Kidney (tissue), 14 donors: ENCODE measurements around the gene NPDC1. TPM values are rescaled to one million over a fixed set of nuclear protein-coding genes. Genes with fewer than 3 reads are reported as not detected.

Experiments
- DNase-seq, 5 donors: peaks; one replicate each; pipeline ENCODE4 v3.0.0-alpha.2; 2013 to 2020
- FAIRE-seq: peaks from 2 replicates; lab custom pipeline; 2012; peaks lifted over from hg19 to GRCh38; lab: Jason Lieb, UNC
- H3K27ac ChIP-seq, 2 donors: one replicate each; pipeline ENCODE4 v1.7.0; 2013; ENCODE audit warnings: low read depth in 2 of 2, low read length in 2 of 2, inconsistent platforms in 1 of 2
- H3K27me3 ChIP-seq: one replicate; pipeline ENCODE4 v1.7.1; 2013; ENCODE audit warnings: low read length, inconsistent platforms; ENCODE audit not compliant: control insufficient read depth, insufficient read depth
- H3K36me3 ChIP-seq, 3 donors: one replicate each; pipeline versions ENCODE4 v1.7.0 to v1.7.1; 2013; ENCODE audit warnings: low read length in 3 of 3, control low read depth in 1 of 3, inconsistent platforms in 1 of 3; ENCODE audit not compliant: insufficient read depth in 3 of 3, control insufficient read depth in 2 of 3
- H3K4me1 ChIP-seq, 3 donors: one replicate each; pipeline versions ENCODE4 v1.7.0 to v1.7.1; 2013; ENCODE audit warnings: low read length in 3 of 3, inconsistent platforms in 1 of 3, low read depth in 1 of 3; ENCODE audit not compliant: control insufficient read depth in 2 of 3, insufficient read depth in 2 of 3
- H3K4me3 ChIP-seq, 3 donors: one replicate each; pipeline versions ENCODE4 v1.7.0 to v1.8.1; 2013; ENCODE audit warnings: low read length in 3 of 3, control low read depth in 1 of 3, inconsistent platforms in 1 of 3
- H3K9ac ChIP-seq, 3 donors: one replicate each; pipeline versions ENCODE4 v1.7.0 to v1.7.1; 2013; ENCODE audit warnings: low read length in 3 of 3, control low read depth in 1 of 3, inconsistent platforms in 1 of 3
- H3K9me3 ChIP-seq, 3 donors: one replicate each; pipeline versions ENCODE4 v1.7.0 to v1.7.1; 2013; ENCODE audit warnings: low read length in 3 of 3, control low read depth in 1 of 3, inconsistent platforms in 1 of 3; ENCODE audit not compliant: control insufficient read depth in 2 of 3, insufficient read depth in 1 of 3
- intact Hi-C: fragments of 100-400 bp; cut with DNase I; formaldehyde crosslinking; loops from one replicate; pipeline ENCODE4 v1.11.1; 2022
- polyA plus RNA-seq: library from polyadenylated mRNA; stranded (reverse); fragments of 350-450 nt; fragmentation: Illumina TruSeq; extraction: RNeasy Lipid Tissue Mini Kit (QIAGEN cat#74804); gene quantifications from one replicate; pipeline ENCODE4 v1.2.3, GENCODE V29; 2014; ENCODE audit warnings: low read depth, low replicate concordance; ENCODE audit not compliant: insufficient read depth
- total RNA-seq: library from RNA; stranded (reverse); fragmentation: NEBNext Ultra II Directional; extraction: Animal tissue kit (Norgen Biotek cat#: 25700); gene quantifications from one replicate; pipeline ENCODE4 v1.2.1, GENCODE V29; 2021
- TF ChIP-seq, protein P1 (sequence below): IDR thresholded peaks from 3 replicates; pipeline ENCODE4 v1.5.1; 2012; ENCODE audit warnings: mild to moderate bottlenecking, moderate library complexity, borderline replicate concordance; ENCODE audit not compliant: insufficient read depth; ENCODE audit errors: extremely low read depth
- donor health status: control.
- donor health status: control.
- donor health status: control.
- donor health status: control.
- donor health status: control.
- donor health status: DM: yes; HTN: yes; CAD: no.
- donor health status: Normal renal cell carcinoma (clear cell type).

The NPDC1 gene
- total and polyA plus RNA-seq, 2 donors from 2014 or later, result 80.2 to 189 TPM

DNA sequence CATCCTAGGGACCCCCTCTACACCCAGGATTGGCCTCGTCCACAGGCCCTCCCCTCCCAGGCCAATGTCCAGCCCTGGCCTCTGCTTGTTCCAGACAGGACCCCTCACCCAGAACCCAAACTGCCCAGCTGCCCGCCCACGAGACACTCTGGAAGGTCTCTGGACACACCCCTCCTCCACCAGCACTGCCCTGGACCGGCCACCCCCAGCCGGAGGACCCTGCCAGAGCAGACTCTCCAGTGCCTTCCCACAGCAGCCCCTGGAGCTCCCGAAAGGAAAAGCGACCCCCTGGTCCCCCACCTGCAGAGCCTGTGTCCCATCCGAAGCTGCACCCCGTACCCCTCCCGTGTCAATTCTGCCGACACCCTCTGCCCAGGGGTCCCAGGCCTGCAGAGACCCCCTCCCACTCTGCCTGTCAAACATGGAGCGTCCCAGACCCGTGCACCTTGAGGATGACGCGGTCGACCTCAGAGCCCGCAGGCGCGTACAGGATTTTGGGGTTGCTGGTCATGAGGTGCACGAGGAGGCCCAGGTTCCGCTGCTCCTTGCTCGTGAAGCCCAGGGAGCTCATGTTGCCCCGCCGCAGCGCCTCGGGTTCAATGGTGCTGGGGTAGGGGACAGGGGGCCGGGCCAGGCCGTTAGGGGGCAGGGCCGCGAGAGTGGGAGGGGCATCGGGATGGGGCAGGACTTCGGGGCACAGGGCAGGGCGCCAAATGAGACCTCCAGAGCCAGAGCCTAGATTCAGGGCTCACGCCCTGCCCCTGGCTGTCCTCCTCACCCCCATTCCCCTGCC lies 25.9 kb downstream of the NPDC1 start:
- TF ChIP-seq, protein P1, sequence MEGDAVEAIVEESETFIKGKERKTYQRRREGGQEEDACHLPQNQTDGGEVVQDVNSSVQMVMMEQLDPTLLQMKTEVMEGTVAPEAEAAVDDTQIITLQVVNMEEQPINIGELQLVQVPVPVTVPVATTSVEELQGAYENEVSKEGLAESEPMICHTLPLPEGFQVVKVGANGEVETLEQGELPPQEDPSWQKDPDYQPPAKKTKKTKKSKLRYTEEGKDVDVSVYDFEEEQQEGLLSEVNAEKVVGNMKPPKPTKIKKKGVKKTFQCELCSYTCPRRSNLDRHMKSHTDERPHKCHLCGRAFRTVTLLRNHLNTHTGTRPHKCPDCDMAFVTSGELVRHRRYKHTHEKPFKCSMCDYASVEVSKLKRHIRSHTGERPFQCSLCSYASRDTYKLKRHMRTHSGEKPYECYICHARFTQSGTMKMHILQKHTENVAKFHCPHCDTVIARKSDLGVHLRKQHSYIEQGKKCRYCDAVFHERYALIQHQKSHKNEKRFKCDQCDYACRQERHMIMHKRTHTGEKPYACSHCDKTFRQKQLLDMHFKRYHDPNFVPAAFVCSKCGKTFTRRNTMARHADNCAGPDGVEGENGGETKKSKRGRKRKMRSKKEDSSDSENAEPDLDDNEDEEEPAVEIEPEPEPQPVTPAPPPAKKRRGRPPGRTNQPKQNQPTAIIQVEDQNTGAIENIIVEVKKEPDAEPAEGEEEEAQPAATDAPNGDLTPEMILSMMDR, result no peak
- no peak for FAIRE-seq
- intact Hi-C loops, result loop anchor here (10.0 kb wide), 1 partner anchor 65 kb away; the partner anchor contains the start of gene LCN12

DNA sequence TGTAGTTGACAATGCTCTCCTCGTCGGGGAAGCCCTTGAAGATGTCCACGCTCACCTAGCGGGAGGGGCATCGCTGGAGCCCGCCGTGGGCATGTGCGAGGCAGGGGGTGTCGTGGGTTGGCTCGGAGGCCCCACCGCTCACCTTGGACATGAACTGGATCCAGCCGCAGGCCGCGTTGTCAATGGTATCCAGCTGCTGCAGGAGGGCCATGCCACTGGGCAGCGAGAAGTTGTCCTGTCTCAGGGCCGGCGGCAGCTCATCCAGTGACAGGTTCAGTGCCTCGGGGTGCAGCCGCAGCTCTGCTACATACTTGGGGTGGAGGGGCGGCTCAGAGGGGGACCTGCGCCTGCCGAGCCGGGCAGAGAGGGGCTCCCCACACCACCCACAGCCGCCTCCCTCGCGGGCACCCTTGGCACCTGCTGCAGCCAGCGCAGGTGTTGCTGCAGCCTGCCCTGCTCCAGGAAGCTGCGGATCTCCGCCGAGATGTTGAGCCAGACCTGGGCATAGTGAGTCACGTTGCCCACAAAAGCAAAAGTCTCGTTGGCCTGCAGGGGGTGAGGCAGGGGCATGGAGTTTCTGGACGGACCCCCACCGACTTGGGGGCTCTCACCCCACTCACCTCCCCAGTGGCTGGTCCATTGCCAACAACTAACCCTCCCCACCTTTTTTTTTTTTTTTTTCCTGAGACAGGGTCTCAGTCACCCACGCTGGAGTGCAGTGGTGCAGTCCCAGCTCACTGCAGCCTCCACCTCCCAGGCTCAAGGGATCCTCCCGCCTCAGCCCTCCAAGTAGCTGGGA lies 27.0 kb downstream of the NPDC1 start:
- TF ChIP-seq, protein P1, result no peak
- FAIRE-seq, result no peak

More for the DNA sequence above, 25.9 kb downstream of the NPDC1 start:
- peaks cover 0 to 2% (median 0%) of the 10 kb centered on the region in 3 donors for H3K4me1 ChIP-seq
- H3K36me3 ChIP-seq, result peaks cover 0 to 8% (median 0%) of the 10 kb centered on the region in 3 donors
- H3K4me3 ChIP-seq, result no peak overlapping the region
- DNase-seq, result no peak
- no peak overlapping the region for H3K9ac ChIP-seq
- no peaks in the 10 kb centered on the region for H3K9me3 ChIP-seq
- H3K27ac ChIP-seq, result no peak overlapping the region
- no peaks in the 10 kb centered on the region for H3K27me3 ChIP-seq

DNA sequence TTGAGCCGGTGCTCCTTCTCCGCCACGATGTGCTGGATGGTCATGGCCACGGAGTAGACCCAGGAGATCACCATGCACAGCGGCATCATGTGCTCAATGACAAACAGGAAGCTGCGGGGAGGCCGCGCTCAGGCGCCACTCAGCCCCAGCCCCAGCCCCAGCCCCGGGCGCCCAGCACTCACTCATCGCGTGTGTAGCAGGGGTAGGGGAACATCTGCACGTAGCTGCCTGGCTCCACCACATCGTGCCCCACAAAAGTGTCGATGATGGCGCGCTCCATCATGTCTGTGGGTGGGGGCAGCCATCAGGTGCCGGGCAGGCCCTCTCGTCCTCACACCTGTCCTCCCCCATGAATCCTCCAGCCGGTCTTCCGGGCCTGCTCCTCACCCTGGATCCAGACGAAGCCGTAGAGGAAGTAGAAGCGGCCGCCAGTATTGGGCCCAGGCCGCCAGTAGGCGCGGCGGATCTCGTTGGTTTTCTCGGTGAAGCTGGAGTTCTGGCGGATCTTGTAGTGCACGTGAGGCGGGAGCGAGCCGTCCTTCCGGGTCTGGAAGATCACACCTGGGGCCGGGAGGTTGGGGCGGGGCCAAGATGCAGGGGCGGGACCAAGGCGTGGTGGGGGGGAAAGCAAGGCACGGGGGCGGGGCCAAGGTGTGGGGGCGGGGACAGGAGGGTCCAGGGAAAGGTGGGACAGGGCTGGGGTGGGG lies 28.0 kb downstream of the NPDC1 start:
- no peaks in the 10 kb centered on the region for H3K27me3 ChIP-seq
- no peak for FAIRE-seq
- intact Hi-C loops, result no loop called here
- TF ChIP-seq, protein P1, result no peak
- H3K4me3 ChIP-seq, result no peak overlapping the region
- peaks cover 0 to 8% (median 0%) of the 10 kb centered on the region in 3 donors for H3K36me3 ChIP-seq
- DNase-seq, result no peak
- no peak overlapping the region for H3K27ac ChIP-seq
- H3K4me1 ChIP-seq, result no peaks in the 10 kb centered on the region
- H3K9ac ChIP-seq, result no peak overlapping the region
- no peaks in the 10 kb centered on the region for H3K9me3 ChIP-seq

More for the DNA sequence above, 27.0 kb downstream of the NPDC1 start:
- Histone ChIP-seq H3K36me3 (peaks cover 0 to 8% (median 0%) of the 10 kb centered on the region in 3 donors), H3K4me1 (no peaks in the 10 kb centered on the region), H3K9me3 (no peaks in the 10 kb centered on the region), H3K27ac (no peak overlapping the region), H3K4me3 (no peak overlapping the region), H3K27me3 (no peaks in the 10 kb centered on the region), H3K9ac (no peak overlapping the region)
- DNase-seq, result no peak
- intact Hi-C loops, result no loop called here
